NCI-H345 (cell line): ENCODE results near the gene PRKN.
"Not testable (repeated sequence)": the region's sequence is repeated elsewhere in the genome, so short reads cannot be mapped to it uniquely, and the experiment has no call there.

Source experiments
- DNase-seq: peaks from one replicate; lab custom pipeline; 2025; lab: John Stamatoyannopoulos, UW

PRKN gene

DNA sequence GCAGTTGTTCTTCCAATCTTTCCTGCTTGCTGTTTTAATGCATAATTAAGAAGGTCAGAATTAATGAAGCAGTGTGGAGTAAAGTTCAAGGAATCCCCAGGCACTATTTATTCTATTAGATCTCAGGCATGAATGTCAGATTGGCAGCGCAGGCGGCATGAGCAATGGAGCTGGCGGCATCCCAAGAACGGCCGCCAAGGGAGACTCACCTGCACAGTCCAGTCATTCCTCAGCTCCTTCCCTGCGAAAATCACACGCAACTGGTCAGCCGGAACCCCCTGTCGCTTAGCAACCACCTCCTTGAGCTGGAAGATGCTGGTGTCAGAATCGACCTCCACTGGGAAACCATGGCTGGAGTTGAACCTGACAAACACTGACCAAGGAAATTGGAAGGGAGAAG, 284.5 kb downstream of the PRKN start:
- DNase-seq, result no peak

DNA sequence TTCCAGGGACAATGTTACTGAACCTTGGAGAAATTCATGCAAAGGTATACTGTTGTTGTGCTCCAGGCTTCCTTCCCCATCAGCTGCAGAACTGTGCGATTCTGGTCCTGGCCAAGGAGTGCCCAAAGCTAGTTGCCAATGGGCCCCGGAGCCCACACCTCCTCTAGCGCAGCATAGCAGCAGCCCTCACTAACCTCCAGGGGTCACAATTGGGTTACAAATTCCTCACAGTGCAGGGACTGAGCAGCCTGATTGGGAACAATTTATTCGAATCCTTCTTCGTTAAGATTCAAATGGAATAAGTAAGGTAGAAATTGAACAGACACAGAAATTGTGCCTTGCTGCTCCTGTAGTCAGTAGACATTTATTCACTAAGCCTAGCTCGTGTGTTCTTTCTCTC, 284.9 kb downstream of the PRKN start:
- DNase-seq, result no peak

DNA sequence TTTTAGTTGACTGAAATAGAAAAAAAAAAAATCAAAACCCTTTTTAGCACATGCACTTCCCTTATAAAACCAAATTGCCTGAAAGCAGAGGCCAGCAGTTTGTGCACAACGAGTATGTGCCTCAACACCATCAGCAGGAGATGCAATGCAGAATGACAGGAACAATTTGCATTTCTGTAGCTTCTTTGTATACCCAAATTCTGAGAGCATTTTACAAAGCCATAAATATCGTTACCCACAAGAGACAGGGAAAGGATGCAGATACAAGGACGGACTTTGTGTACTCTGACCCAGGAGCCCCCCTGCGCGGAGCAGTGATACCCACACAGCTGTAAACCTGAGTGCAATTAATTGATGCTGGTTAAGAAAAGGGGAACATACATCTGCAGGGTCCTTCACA, 285.6 kb downstream of the PRKN start:
- DNase-seq, result no peak

DNA sequence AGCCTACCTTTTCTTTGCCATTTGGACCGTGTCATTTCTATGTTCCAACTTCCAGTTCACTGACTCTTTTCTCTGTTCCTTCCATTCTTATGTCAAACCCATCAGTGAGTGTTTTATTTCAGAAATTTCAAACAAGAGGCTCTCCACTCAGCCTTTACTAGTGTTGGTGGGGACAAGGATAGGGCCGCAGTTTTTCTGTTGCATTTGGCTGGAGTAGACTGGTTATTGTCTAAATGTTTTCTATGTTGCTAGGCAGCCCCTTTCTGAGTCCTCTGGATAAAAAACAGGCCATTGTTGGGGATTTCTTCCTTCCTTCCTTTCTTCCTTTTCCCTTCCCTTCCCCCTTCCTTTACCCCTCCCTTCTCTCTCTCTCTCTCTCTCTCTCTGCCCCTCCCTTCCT, 288.6 kb downstream of the PRKN start:
- DNase-seq, result no peak

DNA sequence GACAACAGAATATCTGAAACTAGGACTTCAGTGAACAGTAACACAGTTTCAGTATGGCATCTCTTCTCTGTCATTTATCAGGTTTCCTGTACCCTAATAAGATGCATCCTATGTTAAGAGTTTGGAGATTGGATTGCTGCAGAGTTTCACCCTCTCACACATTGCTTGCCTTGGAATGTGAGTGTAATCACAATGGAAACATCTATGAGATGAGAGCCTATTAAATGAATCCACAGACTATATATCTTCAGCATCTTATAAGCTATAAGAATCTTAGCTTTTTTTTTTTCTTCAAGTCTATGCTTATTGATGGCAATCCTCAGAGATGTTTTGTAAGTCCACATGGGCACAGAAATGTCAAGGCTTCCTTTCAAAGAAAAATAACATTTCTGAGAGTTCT, 292.5 kb downstream of the PRKN start:
- no peak for DNase-seq

DNA sequence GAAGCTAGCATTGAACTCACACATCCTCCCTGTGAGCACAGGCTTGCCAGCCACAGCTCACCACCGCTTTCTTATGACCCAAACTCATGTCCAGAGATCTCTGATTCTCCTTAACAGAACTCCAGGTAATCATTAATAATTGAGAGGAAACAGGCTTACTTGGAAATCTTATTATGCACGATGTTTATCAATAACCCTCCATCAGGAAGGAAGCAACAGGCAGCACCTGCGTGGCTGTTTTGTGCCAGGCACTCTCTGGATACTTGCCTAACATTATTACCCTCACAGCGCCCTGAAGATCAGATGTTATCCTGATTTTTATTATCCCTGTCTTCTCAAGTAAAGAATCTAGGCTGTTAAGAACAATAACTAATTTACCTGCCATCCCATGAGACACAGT, 306.6 kb downstream of the PRKN start:
- no peak for DNase-seq

DNA sequence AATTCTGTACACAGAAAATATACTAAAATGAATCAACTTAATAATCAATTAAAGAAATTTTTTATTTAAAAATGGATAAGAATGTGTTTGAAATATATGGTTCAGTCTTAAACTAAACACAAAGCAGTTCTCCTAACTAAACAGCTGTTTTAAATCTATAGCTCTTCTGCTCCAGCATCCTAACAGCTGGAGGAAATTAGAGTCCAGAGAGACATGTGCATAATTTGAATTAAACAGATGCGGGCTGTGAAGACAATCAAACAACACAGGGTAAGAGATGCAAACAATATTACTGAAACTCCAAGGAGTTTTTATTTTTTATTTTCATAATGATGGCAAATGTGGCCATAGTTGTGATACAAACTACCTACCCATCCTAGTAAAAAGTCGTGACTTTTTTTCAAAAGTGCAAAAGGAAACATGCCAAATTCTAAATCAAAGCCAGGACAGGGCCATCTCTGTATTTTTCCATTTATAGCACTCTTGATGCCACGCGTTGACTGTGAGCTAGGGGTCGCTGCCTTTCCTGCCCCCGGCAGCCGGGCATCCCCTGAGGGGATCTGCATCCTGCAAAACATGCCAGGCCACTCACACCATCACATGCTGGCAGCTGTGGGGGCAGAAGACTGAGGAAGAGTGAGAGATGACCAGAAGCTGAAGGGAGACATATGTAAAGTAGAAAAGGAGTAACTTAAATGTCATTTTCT, 310.6 kb downstream of the PRKN start:
- no peak for DNase-seq

DNA sequence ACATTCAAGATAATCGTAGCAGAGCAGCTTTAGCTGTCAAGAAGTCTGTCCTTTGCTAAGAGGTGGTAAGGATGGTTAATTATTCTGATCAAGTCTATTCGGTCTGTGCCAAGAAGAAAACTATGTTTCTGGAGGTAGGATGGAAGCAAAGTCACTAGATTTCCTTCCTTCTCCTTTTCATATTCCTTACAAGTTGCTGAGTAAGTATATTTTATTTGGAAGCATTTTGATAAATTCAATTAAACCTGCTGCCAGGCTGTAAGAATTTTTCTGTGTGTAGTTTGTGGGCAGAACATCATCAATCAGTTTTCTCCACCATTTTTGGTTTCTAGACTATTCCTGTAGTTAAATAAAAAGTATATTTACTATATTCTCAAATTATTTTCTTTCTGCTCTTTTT, 311.3 kb downstream of the PRKN start:
- DNase-seq, result no peak

DNA sequence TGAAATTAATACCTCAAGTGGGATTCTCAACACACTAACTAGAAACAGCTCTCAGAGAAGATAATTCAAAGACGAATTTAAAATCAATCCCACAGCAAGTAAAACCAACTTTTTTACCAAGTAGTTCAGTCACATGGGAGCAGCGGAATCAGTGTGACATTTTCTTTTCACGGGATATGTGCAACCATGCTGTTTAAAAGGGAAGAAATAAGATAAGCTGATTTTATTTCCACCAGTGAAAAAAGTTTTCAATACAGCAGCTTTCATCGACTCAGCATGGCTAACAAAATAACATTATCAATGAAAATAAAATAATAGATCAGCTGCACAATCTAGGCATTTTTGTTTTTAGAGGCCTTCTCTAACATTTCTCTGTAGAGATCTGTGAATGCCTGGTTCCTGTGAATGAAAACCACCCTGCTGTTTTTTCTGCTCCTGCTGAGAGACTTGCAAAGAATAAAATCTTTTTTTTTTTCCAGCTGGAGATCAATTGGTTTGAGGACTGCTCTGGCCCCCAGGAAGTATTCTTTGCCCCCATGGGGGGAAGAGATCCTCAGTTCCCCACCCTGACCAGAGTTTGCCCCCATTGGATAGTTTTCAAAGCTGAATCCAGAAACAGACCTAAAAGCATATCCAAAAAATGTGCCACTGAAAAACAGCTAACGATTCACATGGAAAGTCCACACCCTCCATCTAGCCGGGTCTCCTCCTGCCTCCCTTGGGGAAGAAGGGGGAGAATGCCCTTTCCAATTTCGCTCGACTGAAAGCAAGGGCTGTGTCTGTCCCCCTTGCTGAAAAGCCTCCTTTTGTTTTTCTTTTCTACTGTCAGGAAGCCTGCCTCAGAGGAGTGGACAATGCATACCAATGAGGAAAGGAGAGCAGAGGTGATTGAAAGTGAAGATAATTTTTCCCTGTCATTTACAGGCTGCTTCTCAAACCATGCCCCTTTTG, 317.6 kb downstream of the PRKN start:
- no peak for DNase-seq

DNA sequence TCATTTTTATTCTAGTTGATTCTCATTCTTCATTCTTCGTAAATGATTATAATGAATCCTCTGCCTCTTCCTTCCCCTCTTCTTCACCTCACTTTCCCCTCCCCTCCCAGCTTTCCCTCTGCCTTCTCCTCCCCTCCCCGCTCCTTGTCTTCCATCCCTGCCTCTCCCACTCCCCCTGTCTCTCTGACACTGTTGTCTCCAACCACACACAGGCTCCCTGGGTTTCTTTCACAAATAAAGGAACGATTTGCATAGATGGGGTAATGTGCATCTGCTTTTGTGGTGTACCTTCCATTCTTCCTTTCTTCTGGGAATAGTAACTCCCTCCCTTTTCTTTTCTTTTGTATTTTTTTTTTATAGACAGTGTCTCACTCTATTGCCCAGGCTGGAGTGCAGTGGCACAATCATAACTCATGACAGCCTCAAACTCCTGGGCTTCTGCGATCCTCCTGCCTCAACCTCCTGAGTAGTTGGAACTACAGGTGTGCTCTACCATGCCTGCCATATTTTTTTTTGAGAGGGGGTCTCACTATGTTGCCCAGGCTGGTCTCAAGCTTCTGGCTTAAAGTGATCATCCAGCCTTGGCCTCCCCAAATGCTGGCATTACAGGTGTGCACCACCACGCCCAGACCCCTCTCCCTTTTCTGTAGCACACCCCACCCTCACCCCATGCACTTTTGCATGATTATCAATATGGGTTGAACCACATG, 318.6 kb downstream of the PRKN start:
- no peak for DNase-seq

DNA sequence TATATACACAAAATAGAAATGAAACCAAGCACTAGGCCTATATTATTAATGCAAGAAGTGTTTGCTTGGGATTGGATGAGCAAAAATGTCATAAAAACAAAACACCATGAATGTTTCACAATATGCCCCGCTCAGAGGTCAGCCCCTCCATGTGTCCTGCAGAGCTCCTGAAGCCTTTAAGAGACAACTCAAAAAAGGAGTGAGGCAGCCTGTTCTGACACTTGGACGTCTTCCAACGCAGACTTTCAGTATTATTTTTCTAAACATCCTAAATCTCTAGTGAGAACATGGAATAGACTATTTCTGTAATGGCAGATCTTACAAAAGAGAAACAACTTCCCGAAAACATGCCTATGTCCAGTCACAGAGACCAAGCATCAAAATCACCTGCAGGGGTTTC, 322.6 kb downstream of the PRKN start:
- DNase-seq, result no peak

DNA sequence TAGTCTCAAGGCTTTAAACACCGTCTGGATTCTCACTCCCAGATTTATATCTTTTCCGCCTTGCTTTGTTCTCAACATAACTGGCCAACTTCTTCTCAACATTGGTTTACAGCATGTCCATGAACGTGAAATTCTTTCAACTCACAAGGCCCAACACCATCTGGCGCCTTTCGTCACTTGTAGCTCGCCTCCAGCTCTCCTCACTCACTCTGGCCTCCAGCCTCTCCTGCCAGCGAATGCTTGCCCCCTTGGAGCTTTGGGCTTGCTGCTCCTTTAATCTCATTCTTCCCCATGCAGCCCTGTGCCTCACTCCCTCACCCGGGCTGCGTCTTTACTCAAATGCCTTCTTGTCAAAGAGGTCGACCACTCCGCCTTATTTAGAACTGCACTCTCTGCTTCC, 324.5 kb downstream of the PRKN start:
- no peak for DNase-seq

DNA sequence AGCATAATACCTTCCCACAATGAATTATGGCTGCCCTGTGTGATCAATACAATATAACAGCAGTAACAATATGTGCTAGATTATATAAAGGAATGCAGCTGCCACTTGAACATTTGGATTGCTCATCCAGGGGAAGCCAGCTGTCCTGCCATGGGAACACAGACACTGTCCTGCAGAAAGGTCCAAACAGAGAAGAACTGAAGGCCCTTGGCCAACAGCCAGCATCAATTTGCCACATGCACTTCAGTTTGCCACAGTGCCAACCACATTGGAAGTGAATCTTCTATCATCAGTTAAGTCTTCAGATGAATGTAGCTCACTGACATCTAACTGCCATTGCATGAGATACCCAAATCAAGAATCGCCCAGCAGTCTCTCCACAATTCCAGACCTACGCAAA, 332.4 kb downstream of the PRKN start:
- no peak for DNase-seq

DNA sequence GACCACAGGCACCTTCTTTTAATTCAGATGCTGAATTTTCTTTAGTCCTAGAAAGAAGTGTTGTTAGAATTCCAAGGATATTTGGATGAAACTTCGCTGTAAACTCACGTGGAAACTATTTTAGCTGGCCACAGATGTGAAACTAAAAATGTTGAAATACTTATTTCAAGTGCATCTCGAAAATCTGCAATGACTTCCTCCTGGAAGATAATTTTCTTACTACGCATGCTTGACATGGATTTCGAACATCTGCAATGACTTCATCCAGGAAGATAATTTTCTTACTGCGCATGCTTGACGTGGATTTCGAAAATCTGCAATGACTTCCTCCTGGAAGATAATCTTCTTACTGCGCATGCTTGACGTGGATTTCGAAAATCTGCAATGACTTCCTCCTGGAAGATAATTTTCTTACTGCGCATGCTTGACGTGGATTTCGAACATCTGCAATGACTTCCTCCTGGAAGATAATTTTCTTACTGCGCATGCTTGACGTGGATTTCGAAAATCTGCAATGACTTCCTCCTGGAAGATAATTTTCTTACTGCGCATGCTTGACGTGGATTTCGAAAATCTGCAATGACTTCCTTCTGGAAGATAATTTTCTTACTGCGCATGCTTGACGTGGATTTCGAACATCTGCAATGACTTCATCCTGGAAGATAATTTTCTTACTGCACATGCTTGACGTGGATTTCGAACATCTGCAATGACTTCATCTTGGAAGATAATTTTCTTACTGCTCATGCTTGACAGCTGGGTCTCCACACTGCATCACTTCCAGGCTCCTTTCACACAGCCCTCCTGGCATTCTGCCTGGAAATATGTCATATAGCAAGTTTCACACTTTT, 336.4 kb downstream of the PRKN start:
- DNase-seq, result not testable (repeated sequence)

DNA sequence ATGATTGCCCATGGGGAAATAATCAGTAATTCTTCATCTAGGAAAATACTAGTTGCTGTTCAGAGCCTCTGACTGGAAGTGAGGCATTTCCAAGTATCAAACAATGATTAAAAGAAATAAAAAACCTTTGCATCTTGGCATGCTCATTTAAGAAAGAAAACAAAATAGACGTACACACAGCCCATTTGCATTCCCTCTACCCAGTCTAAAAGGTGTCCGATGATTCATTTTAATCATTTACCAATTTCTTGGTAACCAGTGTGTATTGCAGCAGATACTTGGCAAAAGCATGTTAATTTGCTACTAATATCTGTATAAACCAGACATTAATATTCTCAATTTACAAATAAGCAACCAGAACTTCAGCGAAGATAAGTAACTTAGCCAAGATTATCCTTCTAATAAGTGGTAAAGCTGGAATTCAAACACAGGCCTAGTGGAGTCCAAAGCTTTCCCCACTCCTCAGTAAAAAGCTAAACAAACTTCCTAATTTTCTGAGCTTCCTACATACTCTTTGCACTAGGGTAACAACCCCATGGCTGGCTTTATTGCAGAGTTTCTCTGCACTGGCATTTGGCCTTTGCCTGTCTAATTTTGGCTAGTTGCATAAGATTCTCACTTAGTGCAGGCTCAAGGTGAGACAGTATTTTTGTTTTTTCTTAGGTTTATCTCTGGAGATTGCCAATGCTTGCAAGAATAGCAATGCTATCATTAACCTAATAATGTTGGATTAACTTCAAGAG, 338.1 kb downstream of the PRKN start:
- DNase-seq, result no peak

DNA sequence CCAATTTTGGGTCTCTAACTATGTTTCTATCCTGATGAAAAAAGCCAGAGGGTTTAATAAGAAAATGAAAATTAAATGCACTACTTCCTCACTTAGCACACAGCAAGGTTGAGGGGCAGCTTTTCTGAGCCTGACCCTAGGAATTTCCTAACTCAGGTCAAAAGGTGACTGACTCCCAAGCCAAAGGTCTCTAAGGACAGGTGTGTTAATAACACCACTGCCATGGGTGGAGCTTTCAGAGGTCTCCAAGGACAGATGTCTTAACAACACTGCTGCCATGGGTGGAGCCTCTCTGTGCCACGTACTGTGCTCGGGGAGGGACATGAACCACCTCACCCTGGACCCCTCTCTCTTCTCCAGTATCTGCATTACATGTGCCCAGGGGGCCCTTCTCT, 339.2 kb downstream of the PRKN start:
- DNase-seq, result no peak

DNA sequence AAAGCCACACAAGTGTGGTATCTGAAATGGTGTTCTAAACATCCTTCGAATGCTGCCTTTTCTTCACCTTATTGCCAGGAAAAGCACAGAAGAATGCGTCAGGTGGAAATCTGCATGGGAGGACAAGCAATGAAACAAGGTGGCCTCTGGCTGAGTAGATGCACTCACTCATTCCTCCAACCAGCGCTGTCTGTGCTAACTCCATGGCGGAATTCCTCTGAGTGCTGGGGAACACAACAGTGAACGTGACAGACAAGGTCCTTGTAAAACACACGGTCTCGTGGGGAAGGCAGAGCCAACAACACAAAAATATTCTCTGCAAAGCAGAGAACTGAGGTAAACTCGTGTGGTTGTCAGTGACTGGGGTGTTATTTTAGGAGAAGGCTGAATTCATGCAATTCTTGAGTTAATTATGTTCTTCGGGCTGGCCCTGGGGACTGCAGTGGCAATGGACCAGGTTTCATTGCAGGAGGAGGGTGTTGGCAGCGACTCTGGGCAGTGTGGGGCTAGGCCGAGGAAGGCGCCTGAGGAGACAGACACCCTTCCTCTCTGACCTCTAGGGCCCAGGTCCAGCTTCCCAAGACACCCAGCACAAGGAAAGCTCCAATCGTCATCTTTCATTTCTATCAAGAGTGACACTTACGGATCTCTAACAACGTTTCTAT, 339.7 kb downstream of the PRKN start:
- DNase-seq, result no peak

DNA sequence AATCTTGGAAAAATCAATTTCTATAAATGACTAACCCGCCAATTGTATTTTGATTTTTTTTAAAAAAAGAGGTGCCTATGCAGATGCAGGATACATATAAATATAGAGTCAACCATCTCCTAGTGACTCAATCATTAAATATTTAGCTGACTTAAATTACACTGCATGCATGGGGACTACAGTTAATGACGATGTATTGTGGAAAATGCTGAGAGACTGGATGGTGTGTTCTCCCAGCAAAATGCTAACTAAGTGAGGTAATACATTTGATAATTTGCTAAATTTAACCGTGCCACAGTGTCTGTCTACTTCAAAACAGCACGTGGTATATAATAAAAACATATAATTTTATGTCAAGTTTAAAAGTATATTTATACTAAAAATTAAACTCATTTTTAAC, 341.6 kb downstream of the PRKN start:
- DNase-seq, result no peak

DNA sequence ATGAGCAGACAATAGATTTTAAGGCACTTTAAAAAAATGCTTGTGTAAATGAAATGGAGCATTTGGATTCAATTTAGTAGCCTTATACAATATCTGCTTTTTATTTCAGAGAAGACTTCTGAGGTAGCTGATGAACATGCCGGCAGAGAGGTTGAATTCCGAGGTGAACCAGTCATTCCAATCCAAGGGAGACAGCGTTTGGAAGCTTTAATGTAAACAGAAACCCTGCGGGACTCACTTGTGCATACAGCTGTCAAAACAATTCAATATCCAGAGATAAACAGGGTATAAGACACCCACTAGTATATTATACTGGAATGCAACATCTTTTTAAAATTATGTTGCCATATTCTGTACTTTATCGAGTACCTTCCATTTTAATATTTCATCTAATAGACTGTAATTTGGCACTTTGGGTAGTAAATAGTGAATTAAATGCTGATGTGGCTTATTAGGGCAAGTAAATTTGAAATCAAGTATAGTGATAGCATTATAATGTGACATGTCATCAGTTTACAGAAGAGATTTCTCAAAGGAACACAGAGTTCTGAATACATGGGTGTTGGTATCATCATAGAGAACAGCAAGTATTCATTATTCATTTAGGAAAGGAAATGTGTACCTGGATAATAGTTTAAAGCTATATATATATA, 347.7 kb downstream of the PRKN start:
- no peak for DNase-seq

DNA sequence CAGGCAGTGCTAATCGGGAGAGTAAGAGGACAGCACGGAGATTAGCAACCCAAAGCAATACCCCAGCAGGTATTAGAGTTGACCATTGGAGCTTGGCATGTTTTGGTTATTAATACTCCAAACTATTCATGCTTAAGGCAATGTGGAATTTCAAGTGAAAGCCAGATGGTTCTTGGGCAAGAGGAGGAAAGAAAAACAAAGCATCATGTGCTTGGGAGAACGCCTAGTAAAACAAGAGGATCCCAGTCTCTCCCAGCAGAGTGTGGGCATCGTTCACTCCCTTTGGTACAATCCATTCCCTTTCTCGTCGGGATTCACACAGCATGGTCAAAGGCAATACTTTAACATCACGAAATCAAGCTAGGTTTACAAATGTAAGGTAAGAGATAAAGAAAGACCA, 349.8 kb downstream of the PRKN start:
- no peak for DNase-seq
